HG03095 (cell line): ENCODE data around the gene AXIN2.
"Not testable (repeated sequence)": the region's sequence is repeated elsewhere in the genome, so short reads cannot be mapped to it uniquely, and the experiment has no call there.

Experiments
- ATAC-seq: cut with Tn5 transposase; IDR thresholded peaks from one replicate; pipeline ENCODE4 v1.9.1; 2021; ENCODE audit warnings: moderate library complexity; ENCODE audit not compliant: unreplicated experiment

AXIN2 gene

GRCh38 chr17:65485388-65486299 is 75.8 kb downstream of the AXIN2 start:
- no peak for ATAC-seq

DNA sequence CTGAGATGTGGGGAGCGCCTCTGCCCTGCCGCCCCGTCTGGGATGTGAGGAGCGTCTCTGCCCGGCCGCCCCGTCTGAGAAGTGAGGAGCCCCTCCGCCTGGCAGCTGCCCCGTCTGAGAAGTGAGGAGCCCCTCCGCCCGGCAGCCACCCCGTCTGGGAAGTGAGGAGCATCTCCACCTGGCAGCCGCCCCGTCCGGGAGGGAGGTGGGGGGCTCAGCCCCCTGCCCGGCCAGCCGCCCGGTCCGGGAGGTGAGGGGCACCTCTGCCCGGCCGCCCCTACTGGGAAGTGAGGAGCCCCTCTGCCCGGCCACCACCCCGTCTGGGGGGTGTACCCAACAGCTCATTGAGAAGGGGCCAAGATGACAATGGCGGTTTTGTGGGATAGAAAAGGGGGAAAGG is 77.0 kb downstream of the AXIN2 start:
- not testable (repeated sequence) for ATAC-seq

DNA sequence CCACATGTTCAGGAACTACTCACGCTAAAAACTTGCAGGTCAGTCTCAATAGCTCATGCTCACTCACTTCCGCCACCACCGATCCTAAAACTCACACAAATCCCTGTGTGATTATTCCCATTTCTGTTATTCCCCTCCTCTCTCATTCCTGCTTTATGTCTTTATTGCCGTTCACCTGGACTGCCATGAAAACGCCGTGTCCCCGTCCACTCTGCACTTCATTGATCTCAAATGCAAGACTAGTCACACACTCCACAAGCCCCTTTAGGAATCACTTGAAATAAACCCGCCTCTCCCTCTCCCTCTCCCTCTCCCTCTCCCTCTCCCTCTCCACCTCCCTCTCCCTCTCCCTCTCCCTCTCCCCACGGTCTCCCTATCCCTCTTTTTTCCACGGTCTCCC is 78.0 kb downstream of the AXIN2 start:
- ATAC-seq = no peak

DNA sequence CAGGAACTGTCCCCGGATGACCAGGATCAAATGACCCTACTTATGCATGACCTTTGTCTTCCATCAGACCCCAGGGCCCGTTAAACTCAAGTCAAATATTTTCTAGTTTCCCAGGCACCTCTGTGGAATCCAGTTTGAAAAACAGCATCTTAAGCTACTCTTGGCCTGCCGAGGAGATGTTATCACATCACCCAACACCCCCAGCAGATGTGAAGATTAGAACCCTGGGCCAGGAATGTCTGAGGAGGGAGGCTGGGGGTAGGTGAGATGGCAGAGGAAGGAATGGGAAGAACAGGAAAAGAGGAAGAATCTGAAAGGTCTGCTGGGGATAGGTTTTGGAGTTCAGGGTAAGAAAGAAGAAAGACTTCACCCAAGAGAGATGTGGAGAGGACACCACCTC is 79.2 kb downstream of the AXIN2 start:
- ATAC-seq = no peak

DNA sequence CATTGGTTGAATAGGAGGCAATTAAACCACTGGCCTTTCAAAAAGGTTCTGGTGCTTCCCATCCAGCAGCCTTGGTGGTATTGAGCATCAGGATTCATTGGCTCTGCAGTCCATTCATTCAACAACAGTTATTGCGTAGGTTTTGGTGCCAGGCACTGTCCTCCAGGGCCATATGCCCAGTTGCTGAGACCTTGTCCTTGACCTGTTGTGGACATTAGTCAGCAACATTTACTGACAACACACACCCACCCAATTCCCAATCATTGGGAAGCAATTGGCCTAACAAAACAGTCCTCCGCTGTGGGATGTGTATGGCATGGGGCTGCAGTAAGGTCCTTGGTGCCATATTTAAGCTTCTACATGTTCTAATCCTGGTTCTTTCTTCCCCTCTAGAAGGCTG is 82.2 kb downstream of the AXIN2 start:
- ATAC-seq = no peak
